ENCODE results near the gene KCTD17. TPM values are rescaled to one million over a fixed set of nuclear protein-coding genes. Genes with fewer than 3 reads are reported as not detected.

The KCTD17 gene
- total RNA-seq, 4 donors from 2014 or later: 9.5 to 30.5 (median 13.5) TPM

- Histone ChIP-seq H3K9me3 (no peaks in the 10 kb centered on the region), H3K4me3 (no peak overlapping the region), H3K36me3 (no peaks in the 10 kb centered on the region), H3K27me3 (no peaks in the 10 kb centered on the region), H3K27ac (no peak overlapping the region), H3K4me1 (peaks cover 0 to 9% (median 0%) of the 10 kb centered on the region in 4 donors)
- no peak for DNase-seq
- no peak for TF ChIP-seq POLR2A (IDR thresholded peaks at IDR 0.05)
- no peak for TF ChIP-seq CTCF (IDR thresholded peaks at IDR 0.05)
Measured at GRCh38 chr22:37063431-37064420, 12.2 kb downstream of the KCTD17 start.

- Histone ChIP-seq H3K36me3 (no peaks in the 10 kb centered on the region), H3K27ac (no peak overlapping the region), H3K4me1 (peaks cover 0 to 14% (median 0%) of the 10 kb centered on the region in 4 donors), H3K27me3 (peaks cover 0 to 5% of the 10 kb centered on the region in 2 donors), H3K4me3 (no peak overlapping the region), H3K9me3 (no peaks in the 10 kb centered on the region)
- DNase-seq: no peak
- TF ChIP-seq POLR2A (IDR thresholded peaks at IDR 0.05) (no peak), CTCF (IDR thresholded peaks at IDR 0.05) (no peak)
Measured at GRCh38 chr22:37064553-37064952, 13.0 kb downstream of the KCTD17 start.

- DNase-seq: no peak
- no peak for TF ChIP-seq POLR2A (IDR thresholded peaks at IDR 0.05)
- no peak for TF ChIP-seq CTCF (IDR thresholded peaks at IDR 0.05)
- no peak overlapping the region for H3K4me3 ChIP-seq
- H3K9me3 ChIP-seq: no peaks in the 10 kb centered on the region
- H3K36me3 ChIP-seq: no peaks in the 10 kb centered on the region
- H3K27ac ChIP-seq: no peak overlapping the region
- H3K27me3 ChIP-seq: peaks cover 0 to 7% of the 10 kb centered on the region in 2 donors
- H3K4me1 ChIP-seq: peaks cover 0 to 14% (median 0%) of the 10 kb centered on the region in 4 donors
Measured at GRCh38 chr22:37065180-37065579, 13.6 kb downstream of the KCTD17 start.

- no peak for DNase-seq
- H3K36me3 ChIP-seq: no peaks in the 10 kb centered on the region
- no peaks in the 10 kb centered on the region for H3K9me3 ChIP-seq
- H3K4me3 ChIP-seq: no peak overlapping the region
- TF ChIP-seq CTCF (IDR thresholded peaks at IDR 0.05) (no peak), POLR2A (IDR thresholded peaks at IDR 0.05) (no peak)
- peaks cover 0 to 7% of the 10 kb centered on the region in 2 donors for H3K27me3 ChIP-seq
- H3K4me1 ChIP-seq: peaks cover 0 to 14% (median 0%) of the 10 kb centered on the region in 4 donors
- no peak overlapping the region for H3K27ac ChIP-seq
Measured at GRCh38 chr22:37065961-37066360, 14.4 kb downstream of the KCTD17 start.

DNA sequence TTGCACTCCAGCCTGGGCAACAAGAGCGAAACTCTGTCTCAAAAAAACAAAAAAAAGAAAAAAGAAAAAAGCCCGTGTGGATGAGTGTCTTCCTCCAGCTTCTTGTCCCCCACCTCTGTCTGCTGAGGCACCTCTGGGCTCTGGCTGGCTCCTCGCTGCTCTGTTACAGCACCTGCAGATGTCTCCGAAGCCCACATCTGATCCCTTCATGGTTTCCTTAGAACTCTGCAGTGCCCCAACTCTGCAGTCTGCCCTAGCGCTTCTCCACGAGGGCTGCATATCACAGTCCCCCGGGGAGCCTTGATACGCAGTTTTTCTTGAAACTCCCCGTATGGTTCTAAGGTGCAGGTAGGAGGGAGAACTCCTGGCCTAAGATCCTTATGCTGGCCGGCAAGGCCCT is 15.9 kb downstream of the KCTD17 start:
- no peaks in the 10 kb centered on the region for H3K36me3 ChIP-seq
- peaks cover 0 to 14% (median 0%) of the 10 kb centered on the region in 4 donors for H3K4me1 ChIP-seq
- TF ChIP-seq POLR2A (IDR thresholded peaks at IDR 0.05) (no peak), CTCF (IDR thresholded peaks at IDR 0.05) (no peak)
- no peak for DNase-seq
- no peak overlapping the region for H3K27ac ChIP-seq
- H3K9me3 ChIP-seq: no peaks in the 10 kb centered on the region
- no peak overlapping the region for H3K4me3 ChIP-seq
- peaks cover 0 to 7% of the 10 kb centered on the region in 2 donors for H3K27me3 ChIP-seq

All from Peyer's patch (tissue), 4 donors.